Kidney glomerular epithelial cell (primary cell): ENCODE measurements around the gene DCST1.
A peak's percentile ranks its signal among the peaks of the same experiment; 100 is the strongest.

Experiments
- DNase-seq: peaks from one replicate; lab custom pipeline; 2025; lab: John Stamatoyannopoulos, UW

Gene DCST1

GRCh38 chr1:155052439-155053395 is 19.1 kb downstream of the DCST1 start:
- DNase-seq: no peak

GRCh38 chr1:155053531-155054105 is 20.0 kb downstream of the DCST1 start:
- no peak for DNase-seq

- no peak for DNase-seq
Observed at GRCh38 chr1:155057104-155057503, 23.5 kb downstream of the DCST1 start.

- no peak for DNase-seq
Observed at GRCh38 chr1:155057788-155058211, 24.2 kb downstream of the DCST1 start.

- DNase-seq: no peak
Observed at GRCh38 chr1:155060736-155061135, 27.1 kb downstream of the DCST1 start.

GRCh38 chr1:155061381-155062150 is 27.9 kb downstream of the DCST1 start:
- peak; percentile 84 for DNase-seq

GRCh38 chr1:155062151-155062686 is 28.6 kb downstream of the DCST1 start:
- no peak for DNase-seq

- no peak for DNase-seq
Observed at GRCh38 chr1:155062702-155063411, 29.2 kb downstream of the DCST1 start.

- DNase-seq: peak; percentile 74
Observed at GRCh38 chr1:155063550-155064110, 30.0 kb downstream of the DCST1 start, which contains the start of gene EFNA4. EFNA4 (plus strand) TSS chr1:155063740; CDS start chr1:155063824, 84 bp downstream.

- no peak for DNase-seq
Observed at GRCh38 chr1:155064111-155064831, 30.6 kb downstream of the DCST1 start.

- no peak for DNase-seq
Observed at GRCh38 chr1:155064832-155065429, 31.3 kb downstream of the DCST1 start.

- no peak for DNase-seq
Observed at GRCh38 chr1:155066777-155067176, 33.2 kb downstream of the DCST1 start.

- no peak for DNase-seq
Observed at GRCh38 chr1:155068599-155068998, 35.0 kb downstream of the DCST1 start.

GRCh38 chr1:155069551-155070157 is 36.0 kb downstream of the DCST1 start:
- no peak for DNase-seq

- no peak for DNase-seq
Observed at GRCh38 chr1:155070158-155070621, 36.6 kb downstream of the DCST1 start.

- DNase-seq: peak; percentile 35
Observed at GRCh38 chr1:155070721-155071569, 37.3 kb downstream of the DCST1 start.

GRCh38 chr1:155071701-155072100 is 38.1 kb downstream of the DCST1 start:
- no peak for DNase-seq

- no peak for DNase-seq
Observed at GRCh38 chr1:155072531-155073289, 39.1 kb downstream of the DCST1 start.
